HG02571 (cell line): ENCODE measurements around the gene C1orf232.

Experiments used
- ATAC-seq: cut with Tn5 transposase; IDR thresholded peaks from one replicate; pipeline ENCODE4 v1.9.1; 2021; ENCODE audit warnings: mild to moderate bottlenecking, moderate library complexity; ENCODE audit not compliant: unreplicated experiment

Gene C1orf232

DNA sequence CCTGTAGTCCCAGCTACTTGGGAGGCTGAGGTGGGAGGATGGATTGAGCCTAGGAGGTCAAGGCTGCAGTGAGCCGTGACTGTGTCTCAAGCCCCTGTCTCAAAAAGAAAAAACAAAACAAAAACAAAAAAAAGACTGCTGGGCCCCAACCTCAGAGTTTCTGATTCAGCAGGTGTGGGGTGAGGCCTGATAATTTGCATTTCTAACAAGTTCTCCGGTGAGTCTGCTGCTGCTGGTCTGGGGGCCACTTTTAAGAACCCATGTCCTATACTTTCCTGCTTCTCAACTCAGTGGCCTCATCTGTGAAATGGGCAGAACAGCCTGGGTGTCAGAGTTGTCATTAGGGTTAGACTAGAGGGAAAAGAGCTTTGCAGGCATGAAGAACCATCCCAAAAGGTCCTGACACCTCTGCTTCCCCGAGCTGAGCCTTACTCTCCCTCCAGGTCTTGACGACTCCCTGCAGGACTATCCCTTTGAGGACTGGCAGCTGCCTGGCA lies 11.3 kb upstream of the C1orf232 start:
- no peak for ATAC-seq

DNA sequence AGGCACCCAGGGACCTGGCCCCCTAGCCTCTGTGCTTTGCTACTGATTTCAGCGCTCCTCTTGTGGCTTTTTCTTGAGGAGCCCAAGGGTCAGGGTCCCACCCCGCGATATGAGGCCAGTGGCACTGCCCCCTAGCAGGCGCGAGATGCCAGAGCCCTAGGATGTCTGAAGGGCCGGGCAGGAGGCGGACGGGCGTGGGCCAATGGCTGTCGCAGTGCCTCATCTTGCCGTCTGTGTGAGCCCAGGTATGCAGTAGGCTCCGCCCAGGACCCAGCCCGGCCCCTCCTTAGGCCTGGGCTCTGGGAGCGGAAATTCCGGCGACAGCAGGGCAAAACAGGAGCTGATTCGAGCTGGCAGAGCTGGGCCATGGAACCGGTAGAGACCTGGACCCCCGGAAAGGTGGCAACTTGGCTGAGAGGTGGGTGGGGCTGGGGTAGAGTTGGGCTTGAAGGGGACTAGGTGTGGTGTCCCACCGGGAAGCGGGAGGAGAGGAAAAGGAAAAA lies 8.5 kb upstream of the C1orf232 start, which contains the start of gene CNKSR1:
CNKSR1 (plus strand) TSS at position 310 of the 503 bp plus-strand sequence; CDS start at position 367, 57 bp downstream.
- ATAC-seq: no peak

- no peak for ATAC-seq
Measured at GRCh38 chr1:26175346-26175745, 6.6 kb upstream of the C1orf232 start.

- no peak for ATAC-seq
Measured at GRCh38 chr1:26171084-26172072, 2.6 kb upstream of the C1orf232 start, which contains the start of gene ZNF593OS. TSS of gene ZNF593OS (minus strand) at chr1:26171832. CDS start at chr1:26171661, 171 bp downstream.

DNA sequence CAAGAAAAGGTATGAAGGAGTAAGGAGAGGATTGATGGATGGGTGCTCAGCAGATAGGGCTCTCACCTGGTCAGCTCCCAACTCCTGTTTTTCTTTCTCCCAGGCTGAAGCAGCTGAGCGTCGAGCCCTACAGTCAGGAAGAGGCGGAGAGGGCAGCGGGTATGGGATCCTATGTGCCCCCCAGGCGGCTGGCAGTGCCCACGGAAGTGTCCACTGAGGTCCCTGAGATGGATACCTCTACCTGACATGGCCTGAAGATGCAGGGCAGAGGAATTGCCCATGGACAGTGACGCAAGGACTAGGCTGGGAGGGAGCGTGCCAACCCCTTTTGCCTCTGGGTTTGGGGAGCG lies 1.7 kb upstream of the C1orf232 start:
- ATAC-seq: no peak

GRCh38 chr1:26169669-26170471 lies 1.1 kb upstream of the C1orf232 start, which contains the start of gene ZNF593:
TSS of gene ZNF593 (plus strand) at chr1:26169908. CDS start at chr1:26169984, 76 bp downstream.
- ATAC-seq: peak; percentile 85

DNA sequence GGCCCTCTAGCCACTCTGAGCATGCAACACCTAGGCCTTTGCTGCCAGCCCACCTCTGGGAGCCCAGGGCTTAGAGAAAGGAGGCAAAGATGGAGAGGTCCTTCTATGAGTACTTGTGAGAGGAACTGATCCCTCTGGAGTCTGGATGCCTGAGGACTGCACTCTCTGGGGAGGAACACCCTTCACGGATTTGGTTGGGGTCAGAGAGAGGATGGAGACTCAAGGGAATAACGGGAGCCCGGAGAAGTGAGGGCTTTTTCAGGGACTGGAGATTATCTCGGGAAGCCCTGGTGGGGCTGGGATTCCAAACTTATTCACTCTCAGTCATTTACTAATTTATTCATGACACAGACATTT lies 413 bp upstream of the C1orf232 start:
- no peak for ATAC-seq

- ATAC-seq: no peak
Measured at GRCh38 chr1:26166719-26167281, 2.0 kb downstream of the C1orf232 start.

DNA sequence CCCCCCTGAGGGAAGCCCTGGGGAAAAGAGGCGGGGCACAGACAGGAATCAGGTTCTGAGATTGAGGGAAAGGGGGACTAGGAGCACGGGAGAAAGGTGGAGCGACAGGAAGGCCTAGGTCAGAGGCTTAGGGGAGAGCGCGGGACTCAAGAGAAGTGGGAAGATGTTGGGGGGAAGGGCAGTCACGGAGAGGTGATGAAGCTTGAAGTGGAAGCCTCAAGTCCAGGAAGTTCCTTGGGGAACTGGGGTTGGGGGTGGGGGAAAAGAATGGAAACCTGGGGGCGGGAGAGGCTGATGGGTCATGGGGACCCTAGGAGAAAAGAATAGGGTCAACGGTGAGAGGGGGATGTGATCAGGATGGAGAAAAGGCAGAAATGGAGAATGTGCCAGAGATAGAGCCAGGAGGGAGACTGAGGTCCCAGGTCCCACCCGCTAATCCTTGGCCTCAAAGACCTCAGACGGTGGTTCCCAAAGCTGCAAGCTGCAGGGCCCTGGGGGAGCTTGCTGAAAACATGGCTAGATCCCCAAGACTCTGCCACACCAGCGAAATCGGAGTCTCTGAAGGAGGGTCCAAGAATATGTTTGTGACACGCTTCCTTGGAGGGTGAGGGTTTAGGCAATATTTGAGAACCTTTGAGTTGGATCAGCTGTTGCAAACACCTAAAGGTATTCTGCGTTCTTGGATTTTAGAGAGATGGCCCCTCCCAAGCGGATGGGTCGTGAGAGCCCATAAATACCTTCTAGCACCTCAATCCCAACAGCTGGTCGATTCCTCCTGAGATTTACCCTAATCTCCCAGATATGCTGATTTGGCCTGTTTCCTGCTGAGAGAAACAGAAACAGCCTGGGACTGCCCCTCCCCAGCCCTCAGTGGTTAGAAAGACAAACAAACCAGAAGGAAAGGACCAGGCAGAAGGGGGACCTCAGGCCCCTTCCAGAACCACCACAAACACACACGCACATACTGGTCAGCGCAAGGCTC lies 3.6 kb downstream of the C1orf232 start:
- no peak for ATAC-seq

- no peak for ATAC-seq
Measured at GRCh38 chr1:26164036-26164860, 4.5 kb downstream of the C1orf232 start.

DNA sequence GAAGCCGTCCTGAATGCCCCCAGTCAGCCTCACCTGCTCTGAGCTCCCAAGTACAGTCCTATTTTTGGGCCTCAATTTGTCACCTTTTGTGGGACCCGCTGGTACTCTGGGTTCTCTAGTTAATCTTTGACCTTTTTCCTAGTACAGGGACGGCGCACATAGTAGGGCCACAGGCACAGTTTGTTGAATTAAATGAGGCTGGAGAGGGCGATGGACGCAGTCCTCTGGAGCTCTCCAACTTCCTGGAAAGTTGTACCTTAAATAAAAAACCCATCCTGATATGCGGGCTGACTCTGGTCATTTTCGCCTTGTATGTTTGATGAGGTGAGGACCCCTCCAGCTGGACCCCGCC lies 5.1 kb downstream of the C1orf232 start:
- ATAC-seq: no peak

GRCh38 chr1:26162220-26162709 lies 6.5 kb downstream of the C1orf232 start:
- no peak for ATAC-seq

DNA sequence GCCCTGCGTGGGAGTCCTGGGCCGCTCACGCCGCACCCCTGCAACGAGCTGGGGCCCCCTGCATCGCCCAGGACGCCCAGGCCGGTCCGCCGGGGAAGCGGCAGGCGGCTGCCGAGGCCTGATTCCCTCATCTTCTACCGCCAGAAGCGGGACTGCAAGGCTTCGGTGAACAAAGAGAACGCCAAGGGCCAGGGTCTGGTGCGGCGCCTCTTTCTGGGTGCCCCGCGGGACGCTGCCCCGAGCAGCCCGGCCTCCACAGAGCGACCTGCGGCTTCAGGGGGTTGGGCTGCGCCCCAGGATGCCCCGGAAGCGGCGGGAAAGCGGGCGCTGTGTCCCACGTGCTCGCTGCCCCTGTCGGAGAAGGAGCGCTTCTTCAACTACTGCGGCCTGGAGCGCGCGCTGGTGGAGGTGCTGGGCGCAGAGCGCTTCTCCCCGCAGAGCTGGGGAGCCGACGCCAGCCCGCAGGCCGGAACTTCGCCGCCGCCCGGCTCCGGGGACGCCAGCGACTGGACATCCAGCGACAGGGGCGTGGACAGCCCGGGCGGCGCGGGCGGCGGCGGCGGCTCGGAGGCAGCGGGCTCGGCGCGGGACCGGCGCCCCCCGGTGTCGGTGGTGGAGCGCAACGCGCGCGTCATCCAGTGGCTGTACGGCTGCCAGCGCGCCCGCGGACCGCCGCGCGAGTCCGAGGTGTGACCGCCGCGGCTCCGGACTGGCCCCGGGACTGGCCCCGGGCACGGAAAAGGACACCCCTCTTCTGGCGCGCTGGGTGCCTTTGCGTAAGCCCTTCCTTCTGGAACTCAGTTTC lies 7.1 kb downstream of the C1orf232 start:
- ATAC-seq: no peak

- ATAC-seq: no peak
Measured at GRCh38 chr1:26160527-26161414, 8.0 kb downstream of the C1orf232 start.

DNA sequence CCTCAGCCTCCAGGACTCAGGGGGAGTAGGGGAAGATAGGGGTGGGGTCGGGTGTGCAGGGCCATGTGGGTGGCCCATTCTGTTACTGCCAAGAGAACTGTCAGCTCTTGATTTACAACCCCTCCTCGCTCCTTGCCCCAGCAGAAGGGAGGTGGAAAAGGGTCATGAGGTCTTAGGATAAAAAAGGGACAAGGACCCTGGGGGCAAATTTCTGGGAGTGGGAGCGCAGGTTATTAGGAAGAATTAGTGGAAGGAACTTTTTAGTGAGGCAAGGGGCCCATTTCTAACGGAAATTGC lies 9.1 kb downstream of the C1orf232 start:
- ATAC-seq: no peak

DNA sequence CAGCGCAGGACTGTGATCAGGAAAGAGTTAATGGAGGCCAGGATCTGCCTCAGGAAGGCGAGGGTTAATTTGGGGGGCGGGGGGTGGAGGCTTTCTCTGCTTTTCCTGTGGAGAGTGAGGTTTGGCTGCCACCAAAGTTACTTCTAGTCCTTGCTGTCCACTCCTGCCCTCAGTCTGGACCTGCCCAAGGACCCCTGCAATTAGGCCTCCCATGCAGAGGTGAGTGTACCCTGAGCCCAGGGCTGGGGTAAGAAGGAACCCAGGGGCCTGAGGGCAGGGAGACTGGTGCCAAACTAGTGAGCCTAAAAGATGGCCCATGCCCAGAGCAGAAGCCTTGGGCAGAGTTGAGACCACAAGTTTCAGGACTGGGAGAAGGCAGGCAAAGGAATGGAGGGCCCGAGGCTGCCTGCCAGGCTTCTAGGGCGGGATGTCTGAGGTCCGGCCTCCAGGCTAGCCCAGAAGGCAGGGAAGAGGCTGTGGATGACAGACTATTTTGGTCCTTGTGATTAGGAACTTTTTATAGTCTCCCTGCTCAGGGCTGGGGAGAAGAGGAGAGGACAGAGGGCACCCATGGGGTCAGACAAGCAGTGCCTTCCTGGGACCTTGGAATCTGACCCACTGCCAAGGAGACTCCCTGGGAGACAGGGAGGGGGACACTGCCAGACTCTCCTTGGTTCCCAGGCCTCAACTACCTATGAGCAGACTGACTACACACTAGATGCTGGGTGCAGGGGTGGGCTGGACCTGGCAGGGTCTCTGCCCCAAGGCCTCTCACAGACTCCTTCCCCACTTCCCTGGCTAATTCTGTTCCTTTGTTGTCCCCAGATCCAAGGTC lies 9.6 kb downstream of the C1orf232 start, which contains the start of gene FAM110D:
FAM110D (plus strand) TSS at position 172 of the 835 bp plus-strand sequence. CDS start 2,213 bp downstream, outside the sequence.
- no peak for ATAC-seq
